Activated CD4-positive, alpha-beta T cell treated with anti-CD3 and anti-CD28 coated beads for 24 hours (primary cell): Measurements from ENCODE around the gene PRUNE2.
"Not testable (repeated sequence)": the region's sequence is repeated elsewhere in the genome, so short reads cannot be mapped to it uniquely, and the experiment has no call there.

Source experiments
- DNase-seq, 2 donors: peaks; one replicate each; pipeline ENCODE4 v3.0.0-alpha.2; 2020; ENCODE audit warnings: low read depth in 2 of 2

Gene PRUNE2

GRCh38 chr9:76863832-76864231, 42.1 kb downstream of the PRUNE2 start:
- no peak for DNase-seq

- no peak for DNase-seq
Measured at GRCh38 chr9:76859860-76860259, 46.1 kb downstream of the PRUNE2 start.

GRCh38 chr9:76858248-76858647, 47.7 kb downstream of the PRUNE2 start:
- not testable (repeated sequence) for DNase-seq

- no peak for DNase-seq
Measured at GRCh38 chr9:76856016-76856415, 49.9 kb downstream of the PRUNE2 start.

- no peak for DNase-seq
Measured at GRCh38 chr9:76855015-76855414, 50.9 kb downstream of the PRUNE2 start.

- DNase-seq: no peak
Measured at GRCh38 chr9:76852026-76852425, 53.9 kb downstream of the PRUNE2 start.

- no peak for DNase-seq
Measured at GRCh38 chr9:76846297-76846696, 59.6 kb downstream of the PRUNE2 start.

GRCh38 chr9:76845254-76845653, 60.7 kb downstream of the PRUNE2 start:
- DNase-seq: no peak

GRCh38 chr9:76835571-76836283, 70.2 kb downstream of the PRUNE2 start:
- no peak for DNase-seq

GRCh38 chr9:76828447-76828846, 77.5 kb downstream of the PRUNE2 start:
- no peak for DNase-seq

- DNase-seq: no peak
Measured at GRCh38 chr9:76827296-76828080, 78.4 kb downstream of the PRUNE2 start.

GRCh38 chr9:76820431-76820830, 85.5 kb downstream of the PRUNE2 start:
- no peak for DNase-seq

- DNase-seq: no peak
Measured at GRCh38 chr9:76818271-76818670, 87.6 kb downstream of the PRUNE2 start.

- DNase-seq: no peak
Measured at GRCh38 chr9:76817489-76817888, 88.4 kb downstream of the PRUNE2 start.

- no peak for DNase-seq
Measured at GRCh38 chr9:76812591-76812990, 93.3 kb downstream of the PRUNE2 start.

- DNase-seq: no peak
Measured at GRCh38 chr9:76810377-76810957, 95.4 kb downstream of the PRUNE2 start.

- no peak for DNase-seq
Measured at GRCh38 chr9:76808636-76809035, 97.3 kb downstream of the PRUNE2 start.

GRCh38 chr9:76803762-76804161, 102.2 kb downstream of the PRUNE2 start:
- no peak for DNase-seq

GRCh38 chr9:76803083-76803482, 102.8 kb downstream of the PRUNE2 start:
- no peak for DNase-seq

- DNase-seq: no peak
Measured at GRCh38 chr9:76800901-76801300, 105.0 kb downstream of the PRUNE2 start.

- DNase-seq: no peak
Measured at GRCh38 chr9:76799473-76799872, 106.4 kb downstream of the PRUNE2 start.

- DNase-seq: no peak
Measured at GRCh38 chr9:76798527-76798926, 107.4 kb downstream of the PRUNE2 start.

GRCh38 chr9:76796296-76796695, 109.6 kb downstream of the PRUNE2 start:
- no peak for DNase-seq
